Esophagus squamous epithelium (tissue), 5 donors: ENCODE measurements around the gene ATOH7. TPM values are rescaled to one million over a fixed set of nuclear protein-coding genes. Genes with fewer than 3 reads are reported as not detected.
"Not testable (repeated sequence)": the region's sequence is repeated elsewhere in the genome, so short reads cannot be mapped to it uniquely, and the experiment has no call there.

Experiments used
- DNase-seq: peaks from one replicate; lab custom pipeline; 2025; lab: John Stamatoyannopoulos, UW
- H3K27ac ChIP-seq, 4 donors: fragments of 200-600 bp; sonication (generic); one replicate each; pipeline ENCODE4 v1.5.1; 2016 to 2019; ENCODE audit warnings: mild to moderate bottlenecking in 1 of 4
- H3K27me3 ChIP-seq, 4 donors: fragments of 200-600 bp; sonication (generic); 1 replicate in 3 of 4; 2 replicates in 1 of 4; pipeline versions ENCODE4 v1.5.1 to v1.6.0; 2017 to 2021; ENCODE audit warnings: antibody characterized with exemption in 1 of 4
- H3K36me3 ChIP-seq, 3 donors: fragments of 200-600 bp; sonication (generic); one replicate each; pipeline ENCODE4 v1.5.1; 2016 to 2019
- H3K4me1 ChIP-seq, 3 donors: fragments of 200-600 bp; sonication (generic); one replicate each; pipeline ENCODE4 v1.5.1; 2017 to 2019
- H3K4me3 ChIP-seq, 4 donors: fragments of 200-600 bp; sonication (generic); 1 replicate in 3 of 4; 2 replicates in 1 of 4; pipeline ENCODE4 v1.5.1; 2016 to 2019; ENCODE audit warnings: mild to moderate bottlenecking in 2 of 4, moderate library complexity in 1 of 4
- H3K9me3 ChIP-seq, 3 donors: fragments of 200-600 bp; sonication (generic); one replicate each; pipeline ENCODE4 v1.5.1; 2016 to 2019
- CTCF ChIP-seq, 6 experiments: fragments of 450-650 bp in 4 of 6; fragments of 200-600 bp in 2 of 6; sonication (generic) in 2 of 6; IDR thresholded peaks; one replicate each; pipeline ENCODE4 v1.5.1; 2016 to 2019; ENCODE audit warnings: antibody characterized with exemption in 6 of 6, mild to moderate bottlenecking in 4 of 6, moderate library complexity in 4 of 6
- POLR2A ChIP-seq, 4 donors: fragments of 450-650 bp; IDR thresholded peaks; one replicate each; pipeline ENCODE4 v1.6.1; 2017; ENCODE audit warnings: antibody characterized with exemption in 4 of 4, mild to moderate bottlenecking in 4 of 4, moderate library complexity in 3 of 4
- WGBS, 2 donors: methylation state at CpG; one replicate each; pipeline ENCODE4 v1.1.5; 2018; 5-methylcytosine and 5-hydroxymethylcytosine counted together
- intact Hi-C: fragments of 100-400 bp; cut with DNase I; formaldehyde crosslinking; loops from one replicate; pipeline ENCODE4 v1.15.0; 2022
- total RNA-seq, 4 donors: library from RNA; depleted of rRNA; stranded (reverse); fragments of >200 nt; gene quantifications; one replicate each; pipeline ENCODE4 v1.1.0, GENCODE V29; 2016
- donor health status: DM: yes; HTN: yes; CAD: no.

ATOH7 gene
- not detected for total RNA-seq

- H3K4me3 ChIP-seq, result peak within 1 kb of the TSS; percentile 42 to 81 (median 60)
- peaks cover 0 to 15% (median 3%) of the 10 kb centered on the region in 3 donors for H3K4me1 ChIP-seq
- no peaks in the 10 kb centered on the region for H3K36me3 ChIP-seq
- DNase-seq, result no peak
- H3K9me3 ChIP-seq, result no peaks in the 10 kb centered on the region
- peaks cover 0 to 27% (median 0%) of the 10 kb centered on the region in 4 donors for H3K27me3 ChIP-seq
- TF ChIP-seq POLR2A (IDR thresholded peaks at IDR 0.05) (no peak), CTCF (IDR thresholded peaks at IDR 0.05) (no peak)
- 42 to 55% methylated on average over 2 to 13 of the region's 13 CpGs for WGBS, 2 donors
- intact Hi-C loops, result no loop called here
- peak within 1 kb of the TSS in 3 of 4 donors; percentile 53 to 77 (median 68) for H3K27ac ChIP-seq
Measured at GRCh38 chr10:68231817-68232251, at the start of gene ATOH7. TSS of gene ATOH7 (minus strand) at chr10:68232113. CDS start at chr10:68231677, 436 bp downstream.

GRCh38 chr10:68280758-68281157, 48.8 kb upstream of the ATOH7 start:
- intact Hi-C loops, result no loop called here
- H3K27me3 ChIP-seq, result no peaks in the 10 kb centered on the region
- H3K4me3 ChIP-seq, result no peak overlapping the region
- H3K9me3 ChIP-seq, result peaks cover 0 to 12% (median 0%) of the 10 kb centered on the region in 3 donors
- no peak for DNase-seq
- no peak for TF ChIP-seq CTCF (IDR thresholded peaks at IDR 0.05)
- no peak overlapping the region for H3K27ac ChIP-seq
- no peaks in the 10 kb centered on the region for H3K36me3 ChIP-seq
- 93 to 94% methylated on average over 4 of the region's 4 CpGs for WGBS, 2 donors
- H3K4me1 ChIP-seq, result no peaks in the 10 kb centered on the region

- peaks cover 0 to 12% (median 0%) of the 10 kb centered on the region in 3 donors for H3K9me3 ChIP-seq
- WGBS, 2 donors, result 92 to 98% methylated on average over 6 to 9 of the region's 70 CpGs
- intact Hi-C loops, result not testable (repeated sequence)
Measured at GRCh38 chr10:68278906-68279753, 47.2 kb upstream of the ATOH7 start.

GRCh38 chr10:68277814-68278213, 45.9 kb upstream of the ATOH7 start:
- H3K27me3 ChIP-seq, H3K4me3 ChIP-seq, H3K4me1 ChIP-seq, DNase-seq, intact Hi-C loops, H3K36me3 ChIP-seq, H3K27ac ChIP-seq: not testable (repeated sequence)
- 93% methylated on average over 2 of the region's 2 CpGs; no CpG with 5 or more reads in 1 of the 2 donors for WGBS, 2 donors
- peaks cover 0 to 12% (median 0%) of the 10 kb centered on the region in 3 donors for H3K9me3 ChIP-seq

More at GRCh38 chr10:68278906-68279753, 47.2 kb upstream of the ATOH7 start:
- DNase-seq, H3K4me1 ChIP-seq, H3K36me3 ChIP-seq, H3K4me3 ChIP-seq, H3K27me3 ChIP-seq, H3K27ac ChIP-seq: not testable (repeated sequence)

- Histone ChIP-seq H3K27me3 (no peaks in the 10 kb centered on the region), H3K27ac (no peak overlapping the region), H3K36me3 (no peaks in the 10 kb centered on the region), H3K4me3 (no peak overlapping the region), H3K4me1 (no peaks in the 10 kb centered on the region), H3K9me3 (peaks cover 0 to 12% (median 0%) of the 10 kb centered on the region in 3 donors)
- intact Hi-C loops, result no loop called here
- no peak for TF ChIP-seq CTCF (IDR thresholded peaks at IDR 0.05)
- TF ChIP-seq POLR2A (IDR thresholded peaks at IDR 0.05), result no peak
- DNase-seq, result no peak
Measured at GRCh38 chr10:68276224-68276623, 44.3 kb upstream of the ATOH7 start.

- Histone ChIP-seq H3K9me3 (peaks cover 0 to 12% (median 0%) of the 10 kb centered on the region in 3 donors), H3K4me3 (no peak overlapping the region), H3K4me1 (no peaks in the 10 kb centered on the region), H3K36me3 (no peaks in the 10 kb centered on the region), H3K27ac (no peak overlapping the region), H3K27me3 (no peaks in the 10 kb centered on the region)
- no peak for TF ChIP-seq CTCF (IDR thresholded peaks at IDR 0.05)
- TF ChIP-seq POLR2A (IDR thresholded peaks at IDR 0.05), result no peak
- DNase-seq, result no peak
- intact Hi-C loops, result no loop called here
- 93 to 100% methylated on average over 2 of the region's 2 CpGs for WGBS, 2 donors
Measured at GRCh38 chr10:68275600-68276126, 43.8 kb upstream of the ATOH7 start.
